K562 (cell line): ENCODE results near the gene GOLGA2. TPM values are rescaled to one million over a fixed set of nuclear protein-coding genes. Genes with fewer than 3 reads are reported as not detected.

Source experiments
- CBFA2T2 ChIP-seq: fragments of 450-650 bp; conservative IDR thresholded peaks from 2 replicates; pipeline ENCODE4 v1.6.1; 2017; ENCODE audit warnings: mild to moderate bottlenecking
- CXXC5 ChIP-seq: fragments of 250-450 bp; sonication (Bioruptor Pico); IDR thresholded peaks from 2 replicates; pipeline ENCODE4 v1.8.0; 2022; ENCODE audit warnings: inconsistent platforms, mild to moderate bottlenecking, moderate library complexity
- NEUROD1 ChIP-seq: fragments of 150-350 bp; IDR thresholded peaks from 2 replicates; pipeline ENCODE4 v1.6.1; 2014; ENCODE audit warnings: borderline replicate concordance, low read length, low read depth; ENCODE audit not compliant: partially characterized antibody
- NR2F6 ChIP-seq: fragments of 450-650 bp; formaldehyde crosslinking; IDR thresholded peaks from 2 replicates; pipeline ENCODE4 v1.4.0; 2020; ENCODE audit warnings: mild to moderate bottlenecking
- polyA plus RNA-seq, 8 experiments: library from polyadenylated mRNA; depleted of rRNA in 4 of 8; stranded (reverse) in 5 of 8; unstranded in 3 of 8; fragments of >200 nt; fragmentation: Nextera tagmentation in 2 of 8; fragmentation: Illumina TruSeq in 1 of 8; extraction: Ambion mirVana in 2 of 8; extraction: Trizol in 1 of 8; gene quantifications; 2 replicates each; pipeline versions ENCODE4 v1.2.1 to v1.2.3, GENCODE V29; 2011 to 2014; ENCODE audit warnings: inconsistent platforms in 1 of 8, missing spikeins in 1 of 8
- total RNA-seq, 7 experiments: library from RNA; depleted of rRNA in 6 of 7; stranded (reverse); fragments of >200 nt in 6 of 7; fragmentation: Illumina TruSeq in 2 of 7; extraction: Trizol in 2 of 7; gene quantifications; 2 replicates each; pipeline versions ENCODE4 v1.2.1 to v1.2.3, GENCODE V29; 2011 to 2021; ENCODE audit warnings: low replicate concordance in 1 of 7
- TF ChIP-seq, protein P1 (sequence below): IDR thresholded peaks from 2 replicates; pipeline ENCODE4 v1.6.1; 2016; ENCODE audit warnings: missing genetic modification characterization, missing compliant biosample characterization
- TF ChIP-seq, protein P2 (sequence below): sonication (generic); formaldehyde crosslinking; IDR thresholded peaks from 2 replicates; pipeline ENCODE4 v1.8.0; 2022; ENCODE audit warnings: mild to moderate bottlenecking, missing genetic modification reagents

The GOLGA2 gene
- total and polyA plus RNA-seq, 9 of the 15 experiments (the other 6 are each of a cell fraction or from before 2014, with no cell fraction given) = 15.7 to 138 (median 76.0) TPM

DNA sequence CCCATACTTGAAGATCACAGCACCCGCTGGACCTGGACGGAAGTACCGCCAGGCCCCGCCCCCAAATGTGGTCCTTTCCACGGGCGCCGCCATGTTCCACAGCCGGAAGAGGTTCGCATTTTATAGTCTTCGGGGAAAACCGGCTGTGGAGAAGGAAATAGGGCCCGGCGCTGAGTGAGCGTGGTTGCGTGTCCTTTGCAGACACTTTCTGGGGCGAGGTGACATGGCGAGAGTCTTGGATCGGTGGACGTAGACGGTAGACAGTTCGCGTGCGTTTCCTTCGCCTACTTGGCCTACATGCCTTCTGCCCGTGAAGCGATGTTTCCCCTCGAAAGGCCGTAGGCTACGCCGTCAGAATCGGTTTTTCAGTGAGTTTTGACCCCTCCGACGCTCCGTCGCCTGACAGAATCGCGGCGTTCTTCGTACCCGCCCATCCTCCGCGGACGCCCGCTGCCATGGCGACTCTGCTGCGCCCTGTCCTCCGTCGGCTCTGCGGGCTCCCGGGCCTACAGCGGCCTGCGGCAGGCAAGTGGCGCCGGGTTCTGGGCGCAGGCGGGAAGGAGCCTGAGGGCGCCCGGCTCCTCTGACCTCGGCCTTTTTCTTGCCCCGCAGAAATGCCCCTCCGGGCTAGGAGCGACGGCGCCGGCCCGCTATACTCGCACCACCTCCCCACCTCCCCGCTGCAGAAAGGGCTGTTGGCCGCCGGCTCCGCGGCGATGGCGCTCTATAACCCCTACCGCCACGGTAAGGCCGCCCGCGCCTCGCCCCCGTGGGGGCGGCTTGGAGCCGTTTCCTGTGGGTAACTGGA lies 46.8 kb upstream of the GOLGA2 start, which contains the start of the genes COQ4 and TRUB2 (continued):
- TF ChIP-seq, protein P1, sequence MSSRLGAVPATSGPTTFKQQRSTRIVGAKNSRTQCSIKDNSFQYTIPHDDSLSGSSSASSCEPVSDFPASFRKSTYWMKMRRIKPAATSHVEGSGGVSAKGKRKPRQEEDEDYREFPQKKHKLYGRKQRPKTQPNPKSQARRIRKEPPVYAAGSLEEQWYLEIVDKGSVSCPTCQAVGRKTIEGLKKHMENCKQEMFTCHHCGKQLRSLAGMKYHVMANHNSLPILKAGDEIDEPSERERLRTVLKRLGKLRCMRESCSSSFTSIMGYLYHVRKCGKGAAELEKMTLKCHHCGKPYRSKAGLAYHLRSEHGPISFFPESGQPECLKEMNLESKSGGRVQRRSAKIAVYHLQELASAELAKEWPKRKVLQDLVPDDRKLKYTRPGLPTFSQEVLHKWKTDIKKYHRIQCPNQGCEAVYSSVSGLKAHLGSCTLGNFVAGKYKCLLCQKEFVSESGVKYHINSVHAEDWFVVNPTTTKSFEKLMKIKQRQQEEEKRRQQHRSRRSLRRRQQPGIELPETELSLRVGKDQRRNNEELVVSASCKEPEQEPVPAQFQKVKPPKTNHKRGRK (tag) = no peak
- TF ChIP-seq NR2F6 (CRISPR knock-in tag) (peak; percentile 91; the same call in 1 of the 2 replicates), CBFA2T2 (no peak), CXXC5 (peak; percentile 100), NEUROD1 (peak; percentile 92)
- TF ChIP-seq, protein P2, sequence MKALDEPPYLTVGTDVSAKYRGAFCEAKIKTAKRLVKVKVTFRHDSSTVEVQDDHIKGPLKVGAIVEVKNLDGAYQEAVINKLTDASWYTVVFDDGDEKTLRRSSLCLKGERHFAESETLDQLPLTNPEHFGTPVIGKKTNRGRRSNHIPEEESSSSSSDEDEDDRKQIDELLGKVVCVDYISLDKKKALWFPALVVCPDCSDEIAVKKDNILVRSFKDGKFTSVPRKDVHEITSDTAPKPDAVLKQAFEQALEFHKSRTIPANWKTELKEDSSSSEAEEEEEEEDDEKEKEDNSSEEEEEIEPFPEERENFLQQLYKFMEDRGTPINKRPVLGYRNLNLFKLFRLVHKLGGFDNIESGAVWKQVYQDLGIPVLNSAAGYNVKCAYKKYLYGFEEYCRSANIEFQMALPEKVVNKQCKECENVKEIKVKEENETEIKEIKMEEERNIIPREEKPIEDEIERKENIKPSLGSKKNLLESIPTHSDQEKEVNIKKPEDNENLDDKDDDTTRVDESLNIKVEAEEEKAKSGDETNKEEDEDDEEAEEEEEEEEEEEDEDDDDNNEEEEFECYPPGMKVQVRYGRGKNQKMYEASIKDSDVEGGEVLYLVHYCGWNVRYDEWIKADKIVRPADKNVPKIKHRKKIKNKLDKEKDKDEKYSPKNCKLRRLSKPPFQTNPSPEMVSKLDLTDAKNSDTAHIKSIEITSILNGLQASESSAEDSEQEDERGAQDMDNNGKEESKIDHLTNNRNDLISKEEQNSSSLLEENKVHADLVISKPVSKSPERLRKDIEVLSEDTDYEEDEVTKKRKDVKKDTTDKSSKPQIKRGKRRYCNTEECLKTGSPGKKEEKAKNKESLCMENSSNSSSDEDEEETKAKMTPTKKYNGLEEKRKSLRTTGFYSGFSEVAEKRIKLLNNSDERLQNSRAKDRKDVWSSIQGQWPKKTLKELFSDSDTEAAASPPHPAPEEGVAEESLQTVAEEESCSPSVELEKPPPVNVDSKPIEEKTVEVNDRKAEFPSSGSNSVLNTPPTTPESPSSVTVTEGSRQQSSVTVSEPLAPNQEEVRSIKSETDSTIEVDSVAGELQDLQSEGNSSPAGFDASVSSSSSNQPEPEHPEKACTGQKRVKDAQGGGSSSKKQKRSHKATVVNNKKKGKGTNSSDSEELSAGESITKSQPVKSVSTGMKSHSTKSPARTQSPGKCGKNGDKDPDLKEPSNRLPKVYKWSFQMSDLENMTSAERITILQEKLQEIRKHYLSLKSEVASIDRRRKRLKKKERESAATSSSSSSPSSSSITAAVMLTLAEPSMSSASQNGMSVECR (CRISPR knock-in tag) = no peak
- TF ChIP-seq, all 486 proteins: peak for 128
